Motor neuron (in vitro differentiated cells): ENCODE data around the gene SCUBE1. TPM values are rescaled to one million over a fixed set of nuclear protein-coding genes. Genes with fewer than 3 reads are reported as not detected.
A peak's percentile ranks its signal among the peaks of the same experiment; 100 is the strongest.

Source experiments
- ATAC-seq, 8 experiments: fragments of 200-7000 bp; cut with Tn5 transposase; replicated peaks in 6 of 8; 2 replicates each; pipeline ENCODE4 v1.8.0; 2021; ENCODE audit warnings: mild to moderate bottlenecking in 8 of 8, moderate library complexity in 8 of 8
- H3K27ac ChIP-seq, 2 donors: fragments of 250-450 bp; sonication (Bioruptor Pico); 2 replicates each; pipeline ENCODE4 v1.9.0; 2021; ENCODE audit warnings: antibody characterized with exemption in 2 of 2, mild to moderate bottlenecking in 2 of 2, moderate library complexity in 1 of 2
- H3K4me1 ChIP-seq, 2 donors: fragments of 250-450 bp; sonication (Bioruptor Pico); replicated peaks in 1 of 2; 2 replicates each; pipeline ENCODE4 v1.6.1; 2021; ENCODE audit warnings: antibody characterized with exemption in 2 of 2, mild to moderate bottlenecking in 2 of 2, moderate library complexity in 1 of 2
- H3K4me3 ChIP-seq, 5 donors: fragments of 250-450 bp; sonication (Bioruptor Pico); 2 replicates each; pipeline ENCODE4 v1.9.0; 2021; ENCODE audit warnings: antibody characterized with exemption in 5 of 5, mild to moderate bottlenecking in 5 of 5, moderate library complexity in 4 of 5
- WGBS, 10 experiments: fragments of 450-650 bp; shearing (Covaris generic); methylation state at CpG; one replicate each; pipeline ENCODE4 v1.0.0; 2022; 5-methylcytosine and 5-hydroxymethylcytosine counted together
- in situ Hi-C, 9 experiments: fragments of 400-800 bp; cut with MboI; loops; one replicate each; pipeline ENCODE4 v1.15.0; 2021; ENCODE audit warnings: low sequenced_read_pairs in 9 of 9, low pct_unique_long_range_greater_than_20kb in 2 of 9; ENCODE audit not compliant: unreplicated experiment in 9 of 9
- total RNA-seq, 8 experiments: library from RNA; unstranded; fragments of 300-600 nt; gene quantifications; 2 replicates each; pipeline versions ENCODE4 v1.2.3 to v1.2.4, GENCODE V29; 2022

SCUBE1 gene
- total RNA-seq, 8 experiments from 2014 or later, result 0.09 to 16.9 (median 1.8) TPM

DNA sequence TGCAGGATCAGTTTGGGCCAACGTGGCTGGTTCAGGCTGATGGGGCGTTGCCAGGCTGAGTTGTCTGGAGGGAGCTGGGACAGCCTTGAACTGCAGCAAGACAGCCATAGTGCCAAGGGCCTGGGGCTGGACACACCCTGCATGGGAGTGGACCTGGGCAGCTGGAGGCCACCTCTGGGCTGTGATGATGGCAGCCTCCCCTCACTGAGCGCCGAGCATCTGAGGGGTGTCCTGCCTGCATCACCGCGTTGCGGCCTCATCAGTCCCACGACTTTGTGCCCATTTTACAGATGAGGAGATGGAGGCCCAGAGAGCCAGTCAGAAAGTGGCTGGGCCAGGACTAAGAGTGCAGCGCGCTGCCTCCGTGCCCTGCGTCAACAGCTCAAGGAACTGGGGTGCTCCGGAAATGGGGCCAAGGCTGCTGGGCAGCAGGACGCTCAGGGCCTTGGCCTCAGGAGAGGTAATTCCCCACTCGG lies 192.4 kb downstream of the SCUBE1 start:
- Histone ChIP-seq H3K4me3 (peak overlapping the region; percentile 27 to 38 (median 37)), H3K27ac (no peak overlapping the region), H3K4me1 (peaks cover 0 to 8% of the 10 kb centered on the region in 2 donors)
- WGBS, 10 experiments, result 0 to 94% (median 65%) methylated on average over 1 to 7 of the region's 15 CpGs; no CpG with 5 or more reads in 6 of the 10 experiments
- in situ Hi-C loops, result no loop called here
- ATAC-seq, result peak in 1 of 8 experiments; percentile 2

- Histone ChIP-seq H3K4me1 (peaks cover 0 to 10% of the 10 kb centered on the region in 2 donors), H3K4me3 (no peak overlapping the region), H3K27ac (no peak overlapping the region)
- ATAC-seq, result peak in 7 of 8 experiments; percentile 6 to 61 (median 14)
- in situ Hi-C loops, result no loop called here
- WGBS, 10 experiments, result 0 to 75% (median 53%) methylated on average over 1 to 3 of the region's 6 CpGs; no CpG with 5 or more reads in 5 of the 10 experiments
These were observed 194.6 kb downstream of the SCUBE1 start for GRCh38 chr22:43148581-43148980.

DNA sequence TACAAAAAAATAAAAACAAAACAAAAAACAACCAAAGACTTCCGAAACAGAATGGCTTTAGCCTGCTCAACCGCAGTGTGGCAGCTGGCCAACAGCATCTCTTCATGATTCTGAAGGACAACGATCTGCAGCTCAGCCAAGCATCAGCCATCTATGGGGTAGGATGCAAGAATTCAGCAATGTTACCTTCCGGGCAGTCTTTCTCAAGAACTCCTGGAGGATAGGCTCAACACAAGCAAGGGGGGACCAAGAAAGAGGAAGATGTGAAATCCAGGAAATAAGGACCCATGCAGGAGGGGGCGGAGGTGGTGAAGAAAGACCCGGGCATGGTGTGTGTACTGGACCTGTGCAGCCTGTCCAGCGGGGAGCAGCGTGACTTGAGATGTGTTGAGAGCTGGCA lies 195.4 kb downstream of the SCUBE1 start:
- ATAC-seq, result no peak

More for the DNA sequence above, 195.4 kb downstream of the SCUBE1 start:
- Histone ChIP-seq H3K4me3 (no peak overlapping the region), H3K4me1 (peaks cover 0 to 12% of the 10 kb centered on the region in 2 donors), H3K27ac (no peak overlapping the region)
- 0 to 93% (median 72%) methylated on average over 1 to 5 of the region's 8 CpGs; no CpG with 5 or more reads in 1 of the 10 experiments for WGBS, 10 experiments
- in situ Hi-C loops, result no loop called here

Other genes with a start within 250 kb of the SCUBE1 start
- 1 to 10 TPM in 4 of 8 experiments, under 1 TPM in 4; 0.32 to 3.0 (median 0.99) TPM for gene BIK, start 232.6 kb downstream of the SCUBE1 start, total RNA-seq
- 10 to 100 TPM; 10.8 to 20.7 (median 16.0) TPM for gene MCAT, start 200.0 kb downstream of the SCUBE1 start, total RNA-seq
- gene TSPO, start 191.8 kb downstream of the SCUBE1 start, total RNA-seq, result 100 to 1,000 TPM in 3 of 8 experiments, 10 to 100 TPM in 1, 1 to 10 TPM in 3, under 1 TPM in 1; 1.00 to 336 (median 25.8) TPM
- gene TTLL12, start 156.2 kb downstream of the SCUBE1 start, total RNA-seq, result 10 to 100 TPM; 12.3 to 68.1 (median 14.8) TPM
- 1 to 10 TPM in 2 of 8 experiments, under 1 TPM in 6; 0.13 to 2.0 (median 0.61) TPM for gene MPPED1, start 68.6 kb upstream of the SCUBE1 start, total RNA-seq